Measurements from ENCODE around the gene CLDN2.

- TF ChIP-seq CTCF (IDR thresholded peaks at IDR 0.05) = no peak
- no peak for TF ChIP-seq POLR2A (IDR thresholded peaks at IDR 0.05)
Measured at GRCh38 chrX:106901781-106902219, 18.4 kb upstream of the CLDN2 start.
